Loucy (cell line): ENCODE results near the gene IGF2R.

Experiments
- EZH2phosphoT487 ChIP-seq: fragments of 200-600 bp; IDR thresholded peaks from 2 replicates; pipeline ENCODE4 v1.6.1; 2018; ENCODE audit warnings: antibody characterized with exemption, mild to moderate bottlenecking, moderate library complexity, borderline replicate concordance
- TF ChIP-seq, protein P1 (sequence below): fragments of 200-600 bp; sonication (generic); conservative IDR thresholded peaks from 2 replicates; pipeline ENCODE4 v1.5.1; 2014; ENCODE audit warnings: mild to moderate bottlenecking, antibody characterized with exemption, low read length

DNA sequence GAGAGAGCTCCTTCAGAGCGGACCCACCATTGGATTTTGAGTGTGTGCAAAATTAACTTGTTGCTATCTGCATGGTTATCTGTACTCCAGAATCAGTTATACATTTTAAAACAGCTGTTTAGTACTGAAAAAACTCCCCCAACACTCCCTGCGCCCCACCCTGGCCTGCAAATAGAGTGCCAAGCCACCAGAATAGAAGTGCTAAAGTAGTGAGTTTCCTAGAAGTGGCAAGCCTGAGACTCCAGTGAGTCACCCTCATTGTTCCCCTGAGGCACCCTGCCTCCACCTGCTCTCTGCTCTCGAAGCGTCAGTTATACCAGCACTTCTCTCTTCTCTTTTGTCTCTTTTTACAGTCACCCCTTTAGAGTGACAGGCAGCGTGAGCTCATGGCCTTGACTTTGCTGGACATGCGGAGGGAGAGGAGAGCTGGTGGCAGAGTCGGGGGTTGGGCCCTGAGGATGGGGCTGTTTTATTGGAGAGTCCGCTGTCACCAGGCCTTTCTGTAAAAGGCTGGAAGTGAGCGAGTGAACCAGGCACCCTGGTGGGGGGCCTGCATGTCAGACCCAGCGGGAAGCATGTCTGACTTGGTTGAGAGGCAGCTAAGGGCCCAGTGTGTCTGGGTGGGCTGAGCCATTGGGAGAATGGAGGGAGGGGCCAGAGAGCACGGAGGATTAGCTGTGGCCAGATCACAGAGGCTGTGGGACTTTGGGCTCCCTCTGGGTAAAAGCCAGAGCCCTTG is 10.4 kb downstream of the IGF2R start:
- TF ChIP-seq, protein P1, sequence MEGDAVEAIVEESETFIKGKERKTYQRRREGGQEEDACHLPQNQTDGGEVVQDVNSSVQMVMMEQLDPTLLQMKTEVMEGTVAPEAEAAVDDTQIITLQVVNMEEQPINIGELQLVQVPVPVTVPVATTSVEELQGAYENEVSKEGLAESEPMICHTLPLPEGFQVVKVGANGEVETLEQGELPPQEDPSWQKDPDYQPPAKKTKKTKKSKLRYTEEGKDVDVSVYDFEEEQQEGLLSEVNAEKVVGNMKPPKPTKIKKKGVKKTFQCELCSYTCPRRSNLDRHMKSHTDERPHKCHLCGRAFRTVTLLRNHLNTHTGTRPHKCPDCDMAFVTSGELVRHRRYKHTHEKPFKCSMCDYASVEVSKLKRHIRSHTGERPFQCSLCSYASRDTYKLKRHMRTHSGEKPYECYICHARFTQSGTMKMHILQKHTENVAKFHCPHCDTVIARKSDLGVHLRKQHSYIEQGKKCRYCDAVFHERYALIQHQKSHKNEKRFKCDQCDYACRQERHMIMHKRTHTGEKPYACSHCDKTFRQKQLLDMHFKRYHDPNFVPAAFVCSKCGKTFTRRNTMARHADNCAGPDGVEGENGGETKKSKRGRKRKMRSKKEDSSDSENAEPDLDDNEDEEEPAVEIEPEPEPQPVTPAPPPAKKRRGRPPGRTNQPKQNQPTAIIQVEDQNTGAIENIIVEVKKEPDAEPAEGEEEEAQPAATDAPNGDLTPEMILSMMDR, result no peak
- TF ChIP-seq EZH2phosphoT487, result no peak
